Mesodermal cell (in vitro differentiated cells): Measurements from ENCODE around the gene C9orf85.
"Not testable (repeated sequence)": the region's sequence is repeated elsewhere in the genome, so short reads cannot be mapped to it uniquely, and the experiment has no call there.

ENCODE experiments used
- H3K27ac ChIP-seq: 2 replicates; pipeline ENCODE4 v1.7.0; 2013; ENCODE audit warnings: mild to moderate bottlenecking, low read depth, low read length, moderate library complexity; ENCODE audit not compliant: severe bottlenecking
- H3K36me3 ChIP-seq: 2 replicates; pipeline ENCODE4 v1.7.1; 2013; ENCODE audit warnings: mild to moderate bottlenecking, low read length, moderate library complexity; ENCODE audit not compliant: control insufficient read depth, insufficient read depth
- H3K4me1 ChIP-seq: one replicate; pipeline ENCODE4 v1.7.1; 2013; ENCODE audit warnings: mild to moderate bottlenecking, low read length; ENCODE audit not compliant: insufficient read depth, control insufficient read depth, poor library complexity, severe bottlenecking
- H3K4me3 ChIP-seq: 2 replicates; pipeline ENCODE4 v1.7.0; 2013; ENCODE audit warnings: low read length, control low read depth, mild to moderate bottlenecking; ENCODE audit not compliant: insufficient read depth, poor library complexity, severe bottlenecking; ENCODE audit errors: extremely low read depth
- H3K9me3 ChIP-seq: 2 replicates; pipeline ENCODE4 v1.7.1; 2013; ENCODE audit warnings: mild to moderate bottlenecking, low read length, moderate library complexity; ENCODE audit not compliant: control insufficient read depth
- WGBS, 2 experiments: methylation state at CpG; one replicate each; pipeline ENCODE4 v1.1.5; 2013; ENCODE audit warnings: missing lambda C conversion rate in 2 of 2; ENCODE audit not compliant: insufficient coverage in 2 of 2; 5-methylcytosine and 5-hydroxymethylcytosine counted together

The C9orf85 gene

GRCh38 chr9:72007726-72008125 lies 96.3 kb downstream of the C9orf85 start:
- not testable (repeated sequence) for H3K4me1 ChIP-seq, H3K4me3 ChIP-seq, H3K9me3 ChIP-seq, H3K36me3 ChIP-seq, H3K27ac ChIP-seq
- 86 to 100% methylated on average over 5 to 6 of the region's 20 CpGs for WGBS, 2 experiments

- Histone ChIP-seq H3K27ac (no peak overlapping the region), H3K4me1 (no peaks in the 10 kb centered on the region), H3K36me3 (no peaks in the 10 kb centered on the region), H3K4me3 (no peak overlapping the region), H3K9me3 (no peaks in the 10 kb centered on the region)
- 100% methylated on average over 1 of the region's 4 CpGs; no CpG with 5 or more reads in 1 of the 2 experiments for WGBS, 2 experiments
Measured at GRCh38 chr9:72012646-72013045, 101.2 kb downstream of the C9orf85 start.

GRCh38 chr9:72013292-72013760 lies 101.9 kb downstream of the C9orf85 start:
- Histone ChIP-seq H3K27ac (no peak overlapping the region), H3K4me1 (no peaks in the 10 kb centered on the region), H3K36me3 (no peaks in the 10 kb centered on the region), H3K4me3 (no peak overlapping the region), H3K9me3 (no peaks in the 10 kb centered on the region)
- no CpG with 5 or more reads among the region's 1 CpG for WGBS, 2 experiments

GRCh38 chr9:72022841-72023240 lies 111.4 kb downstream of the C9orf85 start:
- no peak overlapping the region for H3K27ac ChIP-seq
- H3K4me3 ChIP-seq = no peak overlapping the region
- peaks cover 2% of the 10 kb centered on the region for H3K4me1 ChIP-seq
- H3K9me3 ChIP-seq = no peaks in the 10 kb centered on the region
- no peaks in the 10 kb centered on the region for H3K36me3 ChIP-seq
- WGBS, 2 experiments = 90 to 100% methylated on average over 1 to 2 of the region's 3 CpGs
